Liver (tissue), 9 donors: Measurements from ENCODE around the gene FITM1. TPM values are rescaled to one million over a fixed set of nuclear protein-coding genes. Genes with fewer than 3 reads are reported as not detected.

Source experiments
- DNase-seq: peaks from one replicate; pipeline ENCODE4 v3.0.0-alpha.2; 2017; ENCODE audit warnings: low spot score
- H3K27ac ChIP-seq, 2 donors: one replicate each; pipeline ENCODE4 v1.7.0; 2013; ENCODE audit warnings: inconsistent platforms in 2 of 2, low read length in 2 of 2, control low read depth in 1 of 2, low read depth in 1 of 2, mild to moderate bottlenecking in 1 of 2
- H3K27me3 ChIP-seq, 4 donors: one replicate each; pipeline versions ENCODE4 v1.6.1 to v1.7.0; 2013; ENCODE audit warnings: low read length in 3 of 4, inconsistent platforms in 1 of 4, mild to moderate bottlenecking in 1 of 4, moderate library complexity in 1 of 4; ENCODE audit not compliant: control insufficient read depth in 4 of 4, insufficient read depth in 4 of 4
- H3K36me3 ChIP-seq, 4 donors: one replicate each; pipeline versions ENCODE4 v1.6.1 to v1.7.0; 2013; ENCODE audit warnings: low read length in 3 of 4, mild to moderate bottlenecking in 3 of 4, low read depth in 1 of 4, moderate library complexity in 1 of 4; ENCODE audit not compliant: control insufficient read depth in 4 of 4, insufficient read depth in 3 of 4
- H3K4me1 ChIP-seq, 4 donors: one replicate each; pipeline versions ENCODE4 v1.6.1 to v1.7.0; 2013; ENCODE audit warnings: low read length in 3 of 4, mild to moderate bottlenecking in 3 of 4, moderate library complexity in 1 of 4; ENCODE audit not compliant: control insufficient read depth in 4 of 4, insufficient read depth in 4 of 4
- H3K4me3 ChIP-seq, 3 donors: one replicate each; pipeline versions ENCODE4 v1.6.1 to v1.7.0; 2013; ENCODE audit warnings: low read length in 3 of 3, control low read depth in 1 of 3, low read depth in 1 of 3, mild to moderate bottlenecking in 1 of 3
- H3K9ac ChIP-seq, 2 donors: one replicate each; pipeline ENCODE4 v1.7.0; 2013; ENCODE audit warnings: low read length in 2 of 2, mild to moderate bottlenecking in 2 of 2, moderate library complexity in 2 of 2, control low read depth in 1 of 2, low read depth in 1 of 2
- H3K9me3 ChIP-seq, 4 donors: one replicate each; pipeline versions ENCODE4 v1.6.1 to v1.7.0; 2013; ENCODE audit warnings: low read length in 3 of 4; ENCODE audit not compliant: control insufficient read depth in 4 of 4
- FOXA1 ChIP-seq: IDR thresholded peaks from 2 replicates; pipeline ENCODE4 v1.6.1; 2016; ENCODE audit warnings: antibody characterized with exemption
- FOXA2 ChIP-seq: IDR thresholded peaks from 2 replicates; pipeline ENCODE4 v1.6.1; 2016; ENCODE audit warnings: antibody characterized with exemption
- GABPA ChIP-seq, 2 donors: IDR thresholded peaks in 1 of 2; conservative IDR thresholded peaks in 1 of 2; 2 replicates each; pipeline ENCODE4 v1.6.1; 2016; ENCODE audit warnings: antibody characterized with exemption in 2 of 2, mild to moderate bottlenecking in 1 of 2, moderate library complexity in 1 of 2
- HNF4G ChIP-seq: IDR thresholded peaks from 2 replicates; pipeline ENCODE4 v1.6.1; 2016; ENCODE audit warnings: antibody characterized with exemption
- JUND ChIP-seq, 2 donors: IDR thresholded peaks; 2 replicates each; pipeline ENCODE4 v1.6.1; 2016; ENCODE audit warnings: antibody characterized with exemption in 2 of 2
- NR2F2 ChIP-seq: IDR thresholded peaks from 2 replicates; pipeline ENCODE4 v1.6.1; 2016; ENCODE audit warnings: antibody characterized with exemption
- RAD21 ChIP-seq, 2 donors: IDR thresholded peaks; 2 replicates each; pipeline ENCODE4 v1.6.1; 2016; ENCODE audit warnings: antibody characterized with exemption in 2 of 2, mild to moderate bottlenecking in 2 of 2
- RXRA ChIP-seq, 2 donors: IDR thresholded peaks; 2 replicates each; pipeline ENCODE4 v1.6.1; 2017 to 2018; ENCODE audit warnings: antibody characterized with exemption in 2 of 2, mild to moderate bottlenecking in 1 of 2
- SP1 ChIP-seq: IDR thresholded peaks from 2 replicates; pipeline ENCODE4 v1.6.1; 2018; ENCODE audit warnings: antibody characterized with exemption, mild to moderate bottlenecking
- TAF1 ChIP-seq: conservative IDR thresholded peaks from 2 replicates; pipeline ENCODE4 v1.6.1; 2016; ENCODE audit warnings: antibody characterized with exemption, mild to moderate bottlenecking
- YY1 ChIP-seq: IDR thresholded peaks from 2 replicates; pipeline ENCODE4 v1.6.1; 2016; ENCODE audit warnings: antibody characterized with exemption, mild to moderate bottlenecking
- WGBS: extraction: QIAGEN DNeasy Blood & Tissue Kit; methylation state at CpG from one replicate; pipeline ENCODE4 v1.1.7; 2013; 5-methylcytosine and 5-hydroxymethylcytosine counted together
- polyA plus RNA-seq, 2 donors: library from polyadenylated mRNA; stranded (reverse) in 1 of 2; unstranded in 1 of 2; fragments of 200-250 nt in 1 of 2; fragments of >200 nt in 1 of 2; fragmentation: Nextera tagmentation in 1 of 2; extraction: Ambion mirVana in 1 of 2; gene quantifications; one replicate each; pipeline versions ENCODE4 v1.2.1 to v1.2.3, GENCODE V29; 2013 to 2015
- total RNA-seq, 2 donors: library from RNA; depleted of rRNA; stranded (reverse); fragments of >200 nt; gene quantifications; one replicate each; pipeline ENCODE4 v1.2.3, GENCODE V29; 2014
- TF ChIP-seq, protein P1 (sequence below): IDR thresholded peaks from 2 replicates; pipeline ENCODE4 v1.6.1; 2016; ENCODE audit warnings: antibody characterized with exemption, mild to moderate bottlenecking
- TF ChIP-seq, protein P2 (sequence below): IDR thresholded peaks from 2 replicates; pipeline ENCODE4 v1.6.1; 2016; ENCODE audit warnings: antibody characterized with exemption
- TF ChIP-seq, protein P3 (sequence below): IDR thresholded peaks from 2 replicates; pipeline ENCODE4 v1.6.1; 2016; ENCODE audit warnings: antibody characterized with exemption
- TF ChIP-seq, protein P4 (sequence below): fragments of 150-350 bp; IDR thresholded peaks from 2 replicates; pipeline ENCODE4 v1.5.1; 2017; ENCODE audit warnings: improper control_type of control experiment, low read depth, low read length; ENCODE audit not compliant: missing input control
- donor health status: healthy.
- donor health status: healthy.
- donor health status: healthy.
- donor health status: healthy.
- donor health status: healthy.

FITM1 gene
- total and polyA plus RNA-seq, 4 donors = 1.7 to 16.1 (median 9.1) TPM

DNA sequence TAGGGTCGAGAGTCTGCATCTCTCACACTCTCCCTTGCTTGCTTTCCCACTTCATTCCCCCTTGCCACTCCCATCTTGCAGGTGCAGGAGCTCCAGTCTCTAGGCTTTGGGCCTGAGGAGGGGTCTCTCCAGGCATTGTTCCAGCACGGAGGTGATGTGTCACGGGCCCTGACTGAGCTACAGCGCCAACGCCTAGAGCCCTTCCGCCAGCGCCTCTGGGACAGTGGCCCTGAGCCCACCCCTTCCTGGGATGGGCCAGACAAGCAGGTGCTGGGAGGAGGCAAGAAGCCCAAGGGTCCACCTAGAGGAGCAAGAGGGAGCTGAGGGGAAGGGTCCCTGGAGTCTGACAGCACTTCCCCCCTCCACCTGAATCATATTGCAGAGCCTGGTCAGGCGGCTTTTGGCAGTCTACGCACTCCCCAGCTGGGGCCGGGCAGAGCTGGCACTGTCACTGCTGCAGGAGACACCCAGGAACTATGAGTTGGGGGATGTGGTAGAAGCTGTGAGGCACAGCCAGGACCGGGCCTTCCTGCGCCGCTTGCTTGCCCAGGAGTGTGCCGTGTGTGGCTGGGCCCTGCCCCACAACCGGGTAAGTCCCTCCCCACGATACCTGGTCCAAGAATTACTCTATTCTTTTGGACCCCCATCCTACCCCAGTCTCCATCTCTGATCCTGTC is 21.1 kb downstream of the FITM1 start:
- Histone ChIP-seq H3K27ac (no peak overlapping the region), H3K4me3 (no peak overlapping the region)

DNA sequence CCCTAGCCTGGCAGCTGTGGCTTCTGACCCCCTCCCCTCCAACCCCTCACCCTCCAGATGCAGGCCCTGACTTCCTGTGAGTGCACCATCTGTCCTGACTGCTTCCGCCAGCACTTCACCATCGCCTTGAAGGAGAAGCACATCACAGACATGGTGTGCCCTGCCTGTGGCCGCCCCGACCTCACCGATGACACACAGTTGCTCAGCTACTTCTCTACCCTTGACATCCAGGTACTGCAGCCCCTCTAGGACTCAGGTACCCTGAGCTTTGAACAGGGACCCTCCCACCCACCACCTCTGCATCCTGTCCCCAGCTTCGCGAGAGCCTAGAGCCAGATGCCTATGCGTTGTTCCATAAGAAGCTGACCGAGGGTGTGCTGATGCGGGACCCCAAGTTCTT is 24.6 kb downstream of the FITM1 start:
- H3K36me3 ChIP-seq = peaks cover 14 to 65% (median 53%) of the 10 kb centered on the region in 4 donors
- WGBS = 96% methylated on average over 10 of the region's 10 CpGs
- H3K9me3 ChIP-seq = no peaks in the 10 kb centered on the region
- H3K4me3 ChIP-seq = no peak overlapping the region
- no peaks in the 10 kb centered on the region for H3K27me3 ChIP-seq
- H3K27ac ChIP-seq = no peak overlapping the region
- TF ChIP-seq RAD21 (IDR thresholded peaks at IDR 0.05) (no peak), NR2F2 (no peak)
- no peak overlapping the region for H3K9ac ChIP-seq
- H3K4me1 ChIP-seq = peaks cover 2 to 6% (median 5%) of the 10 kb centered on the region in 4 donors
- DNase-seq = no peak

More for the DNA sequence above, 21.1 kb downstream of the FITM1 start:
- H3K9me3 ChIP-seq = no peaks in the 10 kb centered on the region
- H3K4me1 ChIP-seq = peaks cover 3 to 16% (median 12%) of the 10 kb centered on the region in 4 donors
- DNase-seq = no peak
- 96% methylated on average over 16 of the region's 16 CpGs for WGBS
- peaks cover 8 to 53% (median 48%) of the 10 kb centered on the region in 4 donors for H3K36me3 ChIP-seq
- H3K27me3 ChIP-seq = no peaks in the 10 kb centered on the region
- H3K9ac ChIP-seq = no peak overlapping the region
- TF ChIP-seq, protein P1, sequence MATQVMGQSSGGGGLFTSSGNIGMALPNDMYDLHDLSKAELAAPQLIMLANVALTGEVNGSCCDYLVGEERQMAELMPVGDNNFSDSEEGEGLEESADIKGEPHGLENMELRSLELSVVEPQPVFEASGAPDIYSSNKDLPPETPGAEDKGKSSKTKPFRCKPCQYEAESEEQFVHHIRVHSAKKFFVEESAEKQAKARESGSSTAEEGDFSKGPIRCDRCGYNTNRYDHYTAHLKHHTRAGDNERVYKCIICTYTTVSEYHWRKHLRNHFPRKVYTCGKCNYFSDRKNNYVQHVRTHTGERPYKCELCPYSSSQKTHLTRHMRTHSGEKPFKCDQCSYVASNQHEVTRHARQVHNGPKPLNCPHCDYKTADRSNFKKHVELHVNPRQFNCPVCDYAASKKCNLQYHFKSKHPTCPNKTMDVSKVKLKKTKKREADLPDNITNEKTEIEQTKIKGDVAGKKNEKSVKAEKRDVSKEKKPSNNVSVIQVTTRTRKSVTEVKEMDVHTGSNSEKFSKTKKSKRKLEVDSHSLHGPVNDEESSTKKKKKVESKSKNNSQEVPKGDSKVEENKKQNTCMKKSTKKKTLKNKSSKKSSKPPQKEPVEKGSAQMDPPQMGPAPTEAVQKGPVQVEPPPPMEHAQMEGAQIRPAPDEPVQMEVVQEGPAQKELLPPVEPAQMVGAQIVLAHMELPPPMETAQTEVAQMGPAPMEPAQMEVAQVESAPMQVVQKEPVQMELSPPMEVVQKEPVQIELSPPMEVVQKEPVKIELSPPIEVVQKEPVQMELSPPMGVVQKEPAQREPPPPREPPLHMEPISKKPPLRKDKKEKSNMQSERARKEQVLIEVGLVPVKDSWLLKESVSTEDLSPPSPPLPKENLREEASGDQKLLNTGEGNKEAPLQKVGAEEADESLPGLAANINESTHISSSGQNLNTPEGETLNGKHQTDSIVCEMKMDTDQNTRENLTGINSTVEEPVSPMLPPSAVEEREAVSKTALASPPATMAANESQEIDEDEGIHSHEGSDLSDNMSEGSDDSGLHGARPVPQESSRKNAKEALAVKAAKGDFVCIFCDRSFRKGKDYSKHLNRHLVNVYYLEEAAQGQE = no peak
- TF ChIP-seq GABPA (IDR thresholded peaks at IDR 0.05 in 1 of 2, conservative IDR thresholded peaks at IDR 0.05 in 1 of 2) (no peak), TAF1 (no peak), RAD21 (IDR thresholded peaks at IDR 0.05) (no peak), SP1 (no peak), FOXA1 (no peak), HNF4G (no peak), JUND (IDR thresholded peaks at IDR 0.05) (no peak), FOXA2 (no peak), RXRA (IDR thresholded peaks at IDR 0.05) (no peak), YY1 (no peak), NR2F2 (no peak)
- TF ChIP-seq, protein P2, sequence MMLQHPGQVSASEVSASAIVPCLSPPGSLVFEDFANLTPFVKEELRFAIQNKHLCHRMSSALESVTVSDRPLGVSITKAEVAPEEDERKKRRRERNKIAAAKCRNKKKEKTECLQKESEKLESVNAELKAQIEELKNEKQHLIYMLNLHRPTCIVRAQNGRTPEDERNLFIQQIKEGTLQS = no peak
- TF ChIP-seq, protein P3, sequence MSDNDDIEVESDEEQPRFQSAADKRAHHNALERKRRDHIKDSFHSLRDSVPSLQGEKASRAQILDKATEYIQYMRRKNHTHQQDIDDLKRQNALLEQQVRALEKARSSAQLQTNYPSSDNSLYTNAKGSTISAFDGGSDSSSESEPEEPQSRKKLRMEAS = no peak
- TF ChIP-seq, protein P4, sequence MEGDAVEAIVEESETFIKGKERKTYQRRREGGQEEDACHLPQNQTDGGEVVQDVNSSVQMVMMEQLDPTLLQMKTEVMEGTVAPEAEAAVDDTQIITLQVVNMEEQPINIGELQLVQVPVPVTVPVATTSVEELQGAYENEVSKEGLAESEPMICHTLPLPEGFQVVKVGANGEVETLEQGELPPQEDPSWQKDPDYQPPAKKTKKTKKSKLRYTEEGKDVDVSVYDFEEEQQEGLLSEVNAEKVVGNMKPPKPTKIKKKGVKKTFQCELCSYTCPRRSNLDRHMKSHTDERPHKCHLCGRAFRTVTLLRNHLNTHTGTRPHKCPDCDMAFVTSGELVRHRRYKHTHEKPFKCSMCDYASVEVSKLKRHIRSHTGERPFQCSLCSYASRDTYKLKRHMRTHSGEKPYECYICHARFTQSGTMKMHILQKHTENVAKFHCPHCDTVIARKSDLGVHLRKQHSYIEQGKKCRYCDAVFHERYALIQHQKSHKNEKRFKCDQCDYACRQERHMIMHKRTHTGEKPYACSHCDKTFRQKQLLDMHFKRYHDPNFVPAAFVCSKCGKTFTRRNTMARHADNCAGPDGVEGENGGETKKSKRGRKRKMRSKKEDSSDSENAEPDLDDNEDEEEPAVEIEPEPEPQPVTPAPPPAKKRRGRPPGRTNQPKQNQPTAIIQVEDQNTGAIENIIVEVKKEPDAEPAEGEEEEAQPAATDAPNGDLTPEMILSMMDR = no peak
